ENCODE measurements around the gene SSBP3.

- TF ChIP-seq CTCF (IDR thresholded peaks at IDR 0.05 in 2 of 3, conservative IDR thresholded peaks at IDR 0.05 in 1 of 3; ENCODE audit: borderline replicate concordance in 1 of 3, insufficient read depth in 1 of 3, low read depth in 2 of 3, low read length in 2 of 3) (no peak), POLR2AphosphoS5 (IDR thresholded peaks at IDR 0.05; ENCODE audit: low read depth, low read length) (no peak), EZH2 (IDR thresholded peaks at IDR 0.05) (no peak), SP1 (IDR thresholded peaks at IDR 0.05; ENCODE audit: low read depth) (no peak)
These were observed 89.1 kb downstream of the SSBP3 start for GRCh38 chr1:54317084-54317483.
